ENCODE results near the gene BEST1. TPM values are rescaled to one million over a fixed set of nuclear protein-coding genes. Genes with fewer than 3 reads are reported as not detected.

BEST1 gene
- total RNA-seq, 1 experiment from 2014 or later: 0.81 TPM

DNA sequence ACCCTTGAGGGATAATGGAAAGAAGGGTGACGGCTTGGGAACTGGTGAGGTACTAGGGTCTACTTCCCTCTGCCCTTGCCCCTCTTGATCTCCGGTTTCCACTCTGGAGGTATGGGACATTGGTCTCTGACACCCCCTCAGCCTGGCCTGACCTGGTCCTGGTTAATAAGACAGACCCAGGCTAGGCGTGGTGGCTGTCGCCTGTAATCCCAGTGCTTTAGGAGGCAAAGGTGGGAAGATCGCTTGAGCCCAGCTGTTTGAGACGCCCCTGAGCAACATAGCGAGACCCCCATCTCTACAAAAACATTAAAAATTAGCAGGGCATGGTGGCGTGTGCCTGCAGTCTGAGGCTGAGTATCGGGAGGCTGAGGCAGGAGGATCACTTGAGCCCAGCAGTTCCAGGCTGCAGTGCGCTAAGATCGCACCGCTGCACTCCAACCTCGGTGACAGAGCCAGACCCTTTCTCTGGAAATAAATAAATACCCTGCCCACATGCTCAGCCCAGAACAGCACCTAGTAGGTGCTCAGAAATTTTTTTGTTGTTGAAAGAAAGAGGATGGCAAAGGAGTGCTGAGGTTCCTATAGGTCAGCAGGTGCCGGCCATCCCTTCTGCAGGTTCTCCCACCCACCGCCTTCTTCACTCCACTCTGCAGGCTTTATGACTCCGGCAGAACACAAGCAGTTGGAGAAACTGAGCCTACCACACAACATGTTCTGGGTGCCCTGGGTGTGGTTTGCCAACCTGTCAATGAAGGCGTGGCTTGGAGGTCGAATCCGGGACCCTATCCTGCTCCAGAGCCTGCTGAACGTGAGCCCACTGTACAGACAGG is 6.3 kb downstream of the BEST1 start:
- Histone ChIP-seq H3K36me3 (ENCODE audit: low read depth) (no peaks in the 10 kb centered on the region), H3K9me3 (ENCODE audit: insufficient read depth, low read depth) (no peaks in the 10 kb centered on the region), H3K9me2 (ENCODE audit: insufficient read depth) (no peaks in the 10 kb centered on the region), H3K27me3 (ENCODE audit: insufficient read depth, low read depth) (no peaks in the 10 kb centered on the region), H3K4me3 (no peak overlapping the region), H3K27ac (no peak overlapping the region), H2AFZ (no peak overlapping the region), H3K79me2 (ENCODE audit: low read depth) (no peaks in the 10 kb centered on the region), H3K4me2 (no peak overlapping the region), H4K20me1 (ENCODE audit: insufficient read depth) (no peaks in the 10 kb centered on the region), H3K4me1 (replicated peaks; ENCODE audit: insufficient read depth) (peaks cover 36% of the 10 kb centered on the region), H3F3A (ENCODE audit: insufficient read depth, low read depth) (peaks cover 40% of the 10 kb centered on the region)
- ChIA-PET CTCF (no interaction called here), POLR2A (ENCODE audit: unreplicated experiment) (no interaction called here)
- intact Hi-C loops (cut with micrococcal nuclease; ENCODE audit: unreplicated experiment): no loop called here
- no TSS peak for BruUV-seq (replicated peaks)
- no peak for DNase-seq
- no peak for TF ChIP-seq EZH2 (IDR thresholded peaks at IDR 0.05; ENCODE audit: low read depth)
- TF ChIP-seq, protein P1, sequence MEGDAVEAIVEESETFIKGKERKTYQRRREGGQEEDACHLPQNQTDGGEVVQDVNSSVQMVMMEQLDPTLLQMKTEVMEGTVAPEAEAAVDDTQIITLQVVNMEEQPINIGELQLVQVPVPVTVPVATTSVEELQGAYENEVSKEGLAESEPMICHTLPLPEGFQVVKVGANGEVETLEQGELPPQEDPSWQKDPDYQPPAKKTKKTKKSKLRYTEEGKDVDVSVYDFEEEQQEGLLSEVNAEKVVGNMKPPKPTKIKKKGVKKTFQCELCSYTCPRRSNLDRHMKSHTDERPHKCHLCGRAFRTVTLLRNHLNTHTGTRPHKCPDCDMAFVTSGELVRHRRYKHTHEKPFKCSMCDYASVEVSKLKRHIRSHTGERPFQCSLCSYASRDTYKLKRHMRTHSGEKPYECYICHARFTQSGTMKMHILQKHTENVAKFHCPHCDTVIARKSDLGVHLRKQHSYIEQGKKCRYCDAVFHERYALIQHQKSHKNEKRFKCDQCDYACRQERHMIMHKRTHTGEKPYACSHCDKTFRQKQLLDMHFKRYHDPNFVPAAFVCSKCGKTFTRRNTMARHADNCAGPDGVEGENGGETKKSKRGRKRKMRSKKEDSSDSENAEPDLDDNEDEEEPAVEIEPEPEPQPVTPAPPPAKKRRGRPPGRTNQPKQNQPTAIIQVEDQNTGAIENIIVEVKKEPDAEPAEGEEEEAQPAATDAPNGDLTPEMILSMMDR (conservative IDR thresholded peaks at IDR 0.05): no peak

DNA sequence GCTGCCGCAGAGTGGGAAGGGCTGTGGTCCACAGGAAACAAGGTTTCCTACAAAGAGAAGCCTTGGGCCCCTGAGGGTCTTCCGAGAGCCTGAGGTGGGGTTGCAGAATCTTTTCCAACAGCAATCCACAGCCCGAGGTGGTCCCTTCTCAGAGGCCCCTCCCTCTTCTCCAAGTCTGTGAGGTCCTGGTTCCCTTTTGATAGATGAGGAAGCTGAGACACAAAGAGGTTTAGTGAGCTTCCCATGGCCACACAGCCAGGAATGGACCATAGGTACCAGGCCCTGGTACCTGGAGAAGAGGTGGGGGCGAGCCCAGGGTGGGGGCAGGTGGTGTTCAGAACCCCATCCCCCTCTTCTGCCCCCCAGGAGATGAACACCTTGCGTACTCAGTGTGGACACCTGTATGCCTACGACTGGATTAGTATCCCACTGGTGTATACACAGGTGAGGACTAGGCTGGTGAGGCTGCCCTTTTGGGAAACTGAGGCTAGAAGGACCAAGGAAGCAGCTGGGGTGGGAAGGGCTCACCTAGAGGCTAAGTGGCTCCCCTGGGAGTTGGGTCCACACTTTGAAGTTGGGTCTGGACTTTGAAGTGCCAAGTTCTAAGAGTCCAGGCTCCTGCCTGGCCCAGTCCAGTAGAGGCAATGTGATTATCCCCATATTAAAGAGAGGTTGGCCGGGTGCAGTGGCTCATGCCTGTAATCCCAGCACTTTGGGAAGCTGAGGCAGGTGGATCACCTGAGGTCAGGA is 7.0 kb downstream of the BEST1 start:
- no TSS peak for BruUV-seq (replicated peaks)
- no peak overlapping the region for H3K27ac ChIP-seq
- H3F3A ChIP-seq (ENCODE audit: insufficient read depth, low read depth): peaks cover 48% of the 10 kb centered on the region
- no peaks in the 10 kb centered on the region for H3K27me3 ChIP-seq (ENCODE audit: insufficient read depth, low read depth)
- TF ChIP-seq, protein P1 (conservative IDR thresholded peaks at IDR 0.05): no peak
- TF ChIP-seq EZH2 (IDR thresholded peaks at IDR 0.05; ENCODE audit: low read depth): no peak
- no peak overlapping the region for H3K4me2 ChIP-seq
- H3K4me1 ChIP-seq (replicated peaks; ENCODE audit: insufficient read depth): peaks cover 44% of the 10 kb centered on the region
- POLR2A ChIA-PET (ENCODE audit: unreplicated experiment): no interaction called here
- H3K9me3 ChIP-seq (ENCODE audit: insufficient read depth, low read depth): no peaks in the 10 kb centered on the region
- intact Hi-C loops (cut with micrococcal nuclease; ENCODE audit: unreplicated experiment): no loop called here
- CTCF ChIA-PET: interaction anchor here (0.7 kb wide), 1 partner anchor 528 kb away, joined by 17 read pairs; the partner anchor contains the start of gene CPSF7
- H3K9me2 ChIP-seq (ENCODE audit: insufficient read depth): no peaks in the 10 kb centered on the region
- H3K79me2 ChIP-seq (ENCODE audit: low read depth): no peaks in the 10 kb centered on the region
- no peaks in the 10 kb centered on the region for H3K36me3 ChIP-seq (ENCODE audit: low read depth)
- no peaks in the 10 kb centered on the region for H4K20me1 ChIP-seq (ENCODE audit: insufficient read depth)
- DNase-seq: no peak
- H2AFZ ChIP-seq: no peak overlapping the region
- no peak overlapping the region for H3K4me3 ChIP-seq

DNA sequence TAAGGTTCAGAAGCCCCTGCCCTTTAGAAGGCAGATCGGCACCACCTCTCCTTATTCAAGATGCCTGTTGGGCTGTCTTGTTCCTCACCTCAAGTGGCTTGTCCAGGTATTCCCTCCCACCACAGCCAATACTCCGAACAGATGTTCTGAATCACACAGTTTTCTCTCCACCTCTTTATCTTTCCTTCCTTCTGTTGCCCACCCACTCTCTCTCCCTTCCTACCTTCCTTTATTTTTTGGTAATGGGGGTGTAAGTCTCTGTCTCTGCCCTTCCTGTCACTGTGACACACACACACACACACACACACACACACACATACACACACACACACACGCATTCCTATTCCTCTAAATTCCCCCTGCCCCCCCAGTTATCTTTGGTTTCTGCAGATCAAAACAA is 8.4 kb downstream of the BEST1 start:
- Histone ChIP-seq H4K20me1 (ENCODE audit: insufficient read depth) (no peaks in the 10 kb centered on the region), H3K79me2 (ENCODE audit: low read depth) (0 out of 2 replicates have a peak, but pooled peaks cover 3% of the 10 kb centered on the region), H3K27me3 (ENCODE audit: insufficient read depth, low read depth) (no peaks in the 10 kb centered on the region), H3K27ac (peak overlapping the region; percentile 61), H3K4me3 (no peak overlapping the region), H3F3A (ENCODE audit: insufficient read depth, low read depth) (peaks cover 55% of the 10 kb centered on the region), H3K4me1 (replicated peaks; ENCODE audit: insufficient read depth) (peaks cover 58% of the 10 kb centered on the region), H2AFZ (no peak overlapping the region), H3K4me2 (peak overlapping the region; percentile 55), H3K9me2 (ENCODE audit: insufficient read depth) (no peaks in the 10 kb centered on the region), H3K36me3 (ENCODE audit: low read depth) (no peaks in the 10 kb centered on the region), H3K9me3 (ENCODE audit: insufficient read depth, low read depth) (no peaks in the 10 kb centered on the region)
- no peak for DNase-seq
- POLR2A ChIA-PET (ENCODE audit: unreplicated experiment): interaction anchor here (0.6 to 0.7 kb wide), 2 partner anchors 20 to 131 kb away, joined by 5 to 18 read pairs; no protein-coding TSS in a partner anchor
- no peak for TF ChIP-seq EZH2 (IDR thresholded peaks at IDR 0.05; ENCODE audit: low read depth)
- TF ChIP-seq, protein P1 (conservative IDR thresholded peaks at IDR 0.05): no peak
- intact Hi-C loops (cut with micrococcal nuclease; ENCODE audit: unreplicated experiment): no loop called here
- CTCF ChIA-PET: interaction anchor here (0.7 to 1.9 kb wide), 2 partner anchors 56 to 95 kb away, joined by 3 to 8 read pairs; no protein-coding TSS in a partner anchor
- BruUV-seq (replicated peaks): no TSS peak

Data from PC-9 (cell line).